Measurements from ENCODE around the gene PRMT5.
"Not testable (repeated sequence)": the region's sequence is repeated elsewhere in the genome, so short reads cannot be mapped to it uniquely, and the experiment has no call there.

Gene PRMT5

DNA sequence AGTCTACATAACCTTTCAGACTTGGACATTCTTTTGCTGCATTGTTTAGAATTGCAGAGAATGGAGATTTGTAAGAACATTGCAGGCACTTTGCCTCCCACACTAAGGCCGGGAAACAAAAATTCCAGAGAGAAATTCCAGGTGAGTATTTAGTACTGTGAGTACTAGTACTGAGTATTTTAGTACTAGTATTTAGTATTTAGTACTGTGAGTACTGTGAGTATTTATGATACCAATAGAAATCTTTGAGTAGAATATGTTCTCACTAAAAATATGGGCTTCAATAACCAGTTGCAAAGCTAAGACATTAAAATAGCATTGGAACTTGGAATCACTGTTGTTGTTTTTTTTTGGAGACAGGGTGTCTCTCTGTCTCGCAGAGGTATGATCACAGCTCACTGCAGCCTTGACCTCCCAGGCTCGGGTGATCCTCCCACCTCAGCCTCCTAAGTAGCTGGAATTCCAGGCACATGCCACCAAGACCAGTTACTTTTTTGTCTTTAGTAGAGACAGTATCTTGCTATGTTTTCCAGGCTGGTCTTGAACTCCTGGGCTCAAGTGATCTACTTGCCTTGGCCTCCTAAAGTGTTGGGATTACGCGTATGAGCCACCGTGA is 33.0 kb upstream of the PRMT5 start:
- Histone ChIP-seq H3K4me1 (ENCODE audit: control insufficient read depth in 1 of 2, insufficient read depth in 1 of 2, low read depth in 1 of 2, low read length in 1 of 2) (peaks cover 7% of the 10 kb centered on the region in 2 experiments), H3K27ac (no peak overlapping the region), H3K36me3 (no peaks in the 10 kb centered on the region), H3K4me3 (ENCODE audit: low read depth in 1 of 2, low read length in 1 of 2) (no peak overlapping the region), H3K9me3 (no peaks in the 10 kb centered on the region), H3K27me3 (no peaks in the 10 kb centered on the region)
- TF ChIP-seq, protein P1, sequence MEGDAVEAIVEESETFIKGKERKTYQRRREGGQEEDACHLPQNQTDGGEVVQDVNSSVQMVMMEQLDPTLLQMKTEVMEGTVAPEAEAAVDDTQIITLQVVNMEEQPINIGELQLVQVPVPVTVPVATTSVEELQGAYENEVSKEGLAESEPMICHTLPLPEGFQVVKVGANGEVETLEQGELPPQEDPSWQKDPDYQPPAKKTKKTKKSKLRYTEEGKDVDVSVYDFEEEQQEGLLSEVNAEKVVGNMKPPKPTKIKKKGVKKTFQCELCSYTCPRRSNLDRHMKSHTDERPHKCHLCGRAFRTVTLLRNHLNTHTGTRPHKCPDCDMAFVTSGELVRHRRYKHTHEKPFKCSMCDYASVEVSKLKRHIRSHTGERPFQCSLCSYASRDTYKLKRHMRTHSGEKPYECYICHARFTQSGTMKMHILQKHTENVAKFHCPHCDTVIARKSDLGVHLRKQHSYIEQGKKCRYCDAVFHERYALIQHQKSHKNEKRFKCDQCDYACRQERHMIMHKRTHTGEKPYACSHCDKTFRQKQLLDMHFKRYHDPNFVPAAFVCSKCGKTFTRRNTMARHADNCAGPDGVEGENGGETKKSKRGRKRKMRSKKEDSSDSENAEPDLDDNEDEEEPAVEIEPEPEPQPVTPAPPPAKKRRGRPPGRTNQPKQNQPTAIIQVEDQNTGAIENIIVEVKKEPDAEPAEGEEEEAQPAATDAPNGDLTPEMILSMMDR (IDR thresholded peaks at IDR 0.05) = no peak

DNA sequence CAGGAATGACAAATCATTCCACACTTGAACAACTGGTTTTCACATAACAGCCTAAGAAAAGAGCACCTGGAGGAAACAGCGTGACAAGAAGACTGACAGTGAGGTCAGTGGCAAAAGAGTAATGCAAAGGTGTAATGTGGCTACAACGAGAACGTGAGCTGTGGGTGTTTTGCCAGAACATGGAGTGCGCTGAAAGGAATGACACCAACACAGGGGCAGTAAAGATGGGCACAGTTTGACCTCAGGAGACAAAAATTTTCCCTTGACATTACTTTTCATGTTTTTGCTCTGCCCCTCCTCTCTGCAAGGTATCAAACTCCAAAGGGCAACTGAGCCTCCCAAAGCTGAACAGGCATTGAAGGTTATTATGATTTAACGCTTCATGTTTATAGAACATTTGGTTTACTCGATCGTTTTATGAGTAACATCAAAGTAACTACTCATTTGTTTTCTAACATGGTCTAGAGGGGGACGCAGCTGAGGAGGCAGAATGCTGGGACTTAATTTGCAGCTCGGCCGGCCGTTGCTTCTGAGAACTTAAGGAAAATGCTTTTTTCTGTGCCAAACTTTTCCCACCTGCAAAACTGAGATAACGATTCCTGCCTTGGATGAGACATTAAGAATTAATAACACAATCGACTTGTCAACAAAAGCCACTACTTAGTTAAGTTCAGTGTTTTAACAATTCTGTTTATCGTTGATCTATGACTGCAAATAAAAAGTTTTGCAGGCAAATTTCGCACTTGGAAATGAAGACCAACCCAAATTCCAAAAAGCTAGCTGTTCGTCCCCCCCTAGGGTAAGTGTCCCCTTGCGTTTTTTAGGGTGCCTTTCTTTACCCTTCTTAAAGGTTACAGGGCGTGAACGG is 26.8 kb upstream of the PRMT5 start:
- no peaks in the 10 kb centered on the region for H3K36me3 ChIP-seq
- TF ChIP-seq, protein P1 (IDR thresholded peaks at IDR 0.05) = no peak

GRCh38 chr14:22952418-22952817 is 23.2 kb upstream of the PRMT5 start:
- Histone ChIP-seq H3K9me3 (no peaks in the 10 kb centered on the region), H3K4me3 (ENCODE audit: low read depth in 1 of 2, low read length in 1 of 2) (peak overlapping the region; percentile 50 to 60), H3K36me3 (peaks cover 17% of the 10 kb centered on the region), H3K27ac (peak overlapping the region; percentile 89), H3K27me3 (no peaks in the 10 kb centered on the region), H3K4me1 (ENCODE audit: control insufficient read depth in 1 of 2, insufficient read depth in 1 of 2, low read depth in 1 of 2, low read length in 1 of 2) (peaks cover 55 to 64% of the 10 kb centered on the region in 2 experiments)
- TF ChIP-seq, protein P1 (IDR thresholded peaks at IDR 0.05) = no peak

More for the DNA sequence above, 26.8 kb upstream of the PRMT5 start:
- Histone ChIP-seq H3K9me3 (no peaks in the 10 kb centered on the region), H3K4me1 (ENCODE audit: control insufficient read depth in 1 of 2, insufficient read depth in 1 of 2, low read depth in 1 of 2, low read length in 1 of 2) (peaks cover 54 to 58% of the 10 kb centered on the region in 2 experiments), H3K27me3 (no peaks in the 10 kb centered on the region), H3K27ac (peak overlapping the region; percentile 94), H3K4me3 (ENCODE audit: low read depth in 1 of 2, low read length in 1 of 2) (peak overlapping the region; percentile 72 to 85)

GRCh38 chr14:22951795-22952194 is 22.6 kb upstream of the PRMT5 start:
- Histone ChIP-seq H3K36me3 (peaks cover 23% of the 10 kb centered on the region), H3K27ac (peak overlapping the region; percentile 89), H3K4me3 (ENCODE audit: low read depth in 1 of 2, low read length in 1 of 2) (peak overlapping the region; percentile 50 to 60), H3K4me1 (ENCODE audit: control insufficient read depth in 1 of 2, insufficient read depth in 1 of 2, low read depth in 1 of 2, low read length in 1 of 2) (peaks cover 50 to 59% of the 10 kb centered on the region in 2 experiments)
- H3K27me3 ChIP-seq, H3K9me3 ChIP-seq: not testable (repeated sequence)
- TF ChIP-seq, protein P1 (IDR thresholded peaks at IDR 0.05) = peak; percentile 33

- Histone ChIP-seq H3K27ac (no peak overlapping the region), H3K36me3 (peaks cover 50% of the 10 kb centered on the region), H3K4me3 (ENCODE audit: low read depth in 1 of 2, low read length in 1 of 2) (no peak overlapping the region), H3K27me3 (no peaks in the 10 kb centered on the region), H3K4me1 (ENCODE audit: control insufficient read depth in 1 of 2, insufficient read depth in 1 of 2, low read depth in 1 of 2, low read length in 1 of 2) (peaks cover 3 to 7% of the 10 kb centered on the region in 2 experiments), H3K9me3 (no peaks in the 10 kb centered on the region)
- TF ChIP-seq, protein P1 (IDR thresholded peaks at IDR 0.05) = no peak
These were observed 16.5 kb upstream of the PRMT5 start for GRCh38 chr14:22945642-22946041.
